Medulla oblongata (tissue), 1 donor: ENCODE measurements around the gene ZNF740.
A peak's percentile ranks its signal among the peaks of the same experiment; 100 is the strongest.
"Not testable (repeated sequence)": the region's sequence is repeated elsewhere in the genome, so short reads cannot be mapped to it uniquely, and the experiment has no call there.

Experiments
- DNase-seq: peaks from one replicate; pipeline ENCODE4 v3.0.0-alpha.2; 2015; ENCODE audit errors: extremely low spot score

The ZNF740 gene

DNA sequence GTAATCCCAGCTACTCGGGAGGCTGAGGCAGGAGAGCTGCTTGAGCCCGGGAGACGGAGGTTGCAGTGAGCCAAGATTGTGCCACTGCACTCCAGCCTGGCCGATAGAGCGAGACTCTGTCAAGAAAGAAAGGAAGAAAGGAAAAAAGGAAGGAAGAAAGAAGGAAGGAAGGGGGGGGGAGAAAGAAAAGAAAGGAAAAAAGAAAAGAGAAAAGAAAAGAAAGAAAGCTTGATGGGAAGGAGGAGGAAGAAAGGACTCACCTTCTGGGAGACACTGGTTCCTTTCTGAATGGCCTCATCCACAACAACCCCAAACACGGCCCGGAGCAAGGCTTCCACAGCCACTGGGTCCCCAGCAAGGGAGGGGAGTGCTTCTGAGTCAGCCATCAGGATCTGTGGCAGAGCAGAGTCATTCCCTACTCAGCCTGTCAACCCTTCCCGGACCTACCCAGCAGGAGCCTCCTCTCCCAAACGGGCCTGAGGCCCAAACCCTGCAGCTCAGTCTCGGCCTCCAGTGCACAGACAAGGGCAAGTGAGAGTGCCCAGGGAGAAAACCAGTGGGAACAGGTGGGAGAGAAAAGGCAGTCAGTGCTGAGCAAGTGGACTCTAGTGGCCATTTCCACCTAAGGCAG is 7.3 kb upstream of the ZNF740 start:
- DNase-seq = no peak

DNA sequence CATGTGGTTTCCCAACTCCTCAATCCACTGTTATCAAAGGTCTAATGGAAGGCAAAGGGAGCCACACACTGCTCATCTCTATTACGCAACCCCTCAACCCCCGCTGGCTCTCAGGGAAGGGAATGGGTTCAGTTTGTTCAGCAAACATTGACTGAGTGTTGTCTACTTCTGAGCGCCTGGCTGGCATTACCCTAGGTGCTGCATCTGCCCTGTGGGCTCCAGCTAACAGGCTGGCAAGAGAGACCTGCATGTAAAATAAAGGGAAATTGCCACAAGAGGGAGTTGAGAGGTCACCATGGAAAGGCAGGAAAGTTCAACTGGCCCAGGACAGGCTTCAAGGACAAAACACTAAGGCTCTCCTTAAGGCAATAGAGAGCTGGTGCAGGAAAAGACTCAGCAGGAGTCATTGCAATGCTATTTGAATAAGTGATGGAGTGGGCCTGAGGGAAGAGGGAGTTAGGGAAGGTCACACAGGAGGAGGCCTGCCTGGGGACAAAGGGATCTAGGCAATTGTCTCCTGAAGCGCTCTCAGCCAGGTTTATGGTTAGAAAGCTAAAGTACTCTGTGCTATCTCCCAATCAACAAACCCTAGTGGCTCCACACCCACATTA is 5.5 kb upstream of the ZNF740 start:
- no peak for DNase-seq

DNA sequence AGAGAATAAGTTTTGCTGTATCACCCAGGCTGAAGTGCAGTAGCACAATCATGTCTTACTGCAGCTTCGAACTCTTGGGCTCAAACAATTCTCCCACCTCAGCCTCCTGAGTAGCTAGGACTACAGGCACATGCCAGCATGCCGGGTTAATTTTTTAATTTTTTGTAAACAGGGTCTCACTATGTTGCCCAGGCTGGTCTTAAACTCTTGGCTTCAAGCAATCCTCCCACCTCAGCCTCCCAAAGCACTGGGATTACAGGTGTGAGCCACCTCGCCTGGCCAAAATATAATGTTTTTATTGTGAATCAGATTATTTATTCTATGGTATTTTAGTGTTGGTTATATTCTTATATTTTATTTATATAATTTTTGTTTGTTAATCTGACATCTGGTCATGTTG is 3.8 kb upstream of the ZNF740 start:
- no peak for DNase-seq

DNA sequence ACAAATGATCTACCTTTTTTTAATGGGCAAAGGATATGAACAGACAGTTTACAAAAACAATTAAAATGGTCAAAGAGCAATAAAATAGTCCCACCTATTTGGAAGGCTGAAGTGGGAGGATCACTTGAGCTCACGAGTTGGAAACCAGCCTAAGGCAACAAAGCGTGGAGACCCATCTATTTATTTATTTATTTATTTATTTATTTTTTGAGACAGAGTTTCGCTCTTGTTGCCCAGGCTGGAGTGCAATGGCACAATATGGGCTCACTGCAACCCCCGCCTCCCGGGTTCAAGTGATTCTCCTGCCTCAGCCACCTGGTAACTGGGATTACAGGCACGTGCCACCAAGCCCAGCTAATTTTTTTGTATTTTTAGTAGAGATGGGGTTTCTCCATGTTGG is 3.1 kb upstream of the ZNF740 start:
- DNase-seq = not testable (repeated sequence)

DNA sequence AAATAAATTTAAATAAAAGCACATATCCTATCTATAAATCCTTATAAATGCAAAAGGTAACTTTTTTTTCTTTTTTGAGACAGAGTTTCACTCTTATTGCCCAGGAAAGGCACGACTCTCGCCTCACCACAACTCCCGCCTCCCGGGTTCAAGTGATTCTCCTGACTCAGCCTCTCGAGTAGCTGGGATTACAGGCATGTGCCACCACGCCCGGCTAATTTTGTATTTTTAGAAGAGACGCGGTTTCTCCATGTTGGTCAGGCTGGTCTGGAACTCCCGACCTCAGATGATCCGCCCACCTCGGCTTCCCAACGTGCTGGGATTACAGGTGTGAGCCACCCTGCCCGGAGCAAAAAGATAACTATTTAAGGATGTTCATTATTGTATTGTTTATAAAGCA is 1.7 kb upstream of the ZNF740 start:
- DNase-seq = not testable (repeated sequence)

DNA sequence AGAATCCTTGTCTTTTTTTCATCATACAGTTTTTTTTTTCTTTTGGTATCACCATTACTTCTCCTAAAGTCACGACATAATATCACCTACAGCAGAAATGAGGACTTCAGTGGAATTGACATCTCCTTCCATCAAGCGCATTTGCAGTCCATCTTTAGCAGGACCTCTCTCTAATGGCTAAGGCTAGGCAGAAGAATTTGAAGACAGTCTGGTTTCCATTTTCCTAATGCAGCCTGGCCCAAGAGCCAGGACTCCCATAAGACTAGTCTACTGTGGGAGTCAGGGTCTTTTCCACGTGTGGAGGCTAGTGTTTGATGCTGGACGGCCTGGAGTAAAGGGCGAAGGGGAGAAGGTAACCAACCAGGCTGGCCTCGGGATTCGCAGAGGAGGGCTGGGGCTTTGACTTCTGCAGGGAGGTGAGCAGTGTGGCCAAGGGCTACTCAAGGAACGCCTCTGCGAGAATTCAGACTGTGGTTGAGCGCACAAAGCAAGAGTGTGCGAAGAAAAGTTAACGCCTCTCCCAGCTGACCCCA is 769 bp upstream of the ZNF740 start:
- no peak for DNase-seq

DNA sequence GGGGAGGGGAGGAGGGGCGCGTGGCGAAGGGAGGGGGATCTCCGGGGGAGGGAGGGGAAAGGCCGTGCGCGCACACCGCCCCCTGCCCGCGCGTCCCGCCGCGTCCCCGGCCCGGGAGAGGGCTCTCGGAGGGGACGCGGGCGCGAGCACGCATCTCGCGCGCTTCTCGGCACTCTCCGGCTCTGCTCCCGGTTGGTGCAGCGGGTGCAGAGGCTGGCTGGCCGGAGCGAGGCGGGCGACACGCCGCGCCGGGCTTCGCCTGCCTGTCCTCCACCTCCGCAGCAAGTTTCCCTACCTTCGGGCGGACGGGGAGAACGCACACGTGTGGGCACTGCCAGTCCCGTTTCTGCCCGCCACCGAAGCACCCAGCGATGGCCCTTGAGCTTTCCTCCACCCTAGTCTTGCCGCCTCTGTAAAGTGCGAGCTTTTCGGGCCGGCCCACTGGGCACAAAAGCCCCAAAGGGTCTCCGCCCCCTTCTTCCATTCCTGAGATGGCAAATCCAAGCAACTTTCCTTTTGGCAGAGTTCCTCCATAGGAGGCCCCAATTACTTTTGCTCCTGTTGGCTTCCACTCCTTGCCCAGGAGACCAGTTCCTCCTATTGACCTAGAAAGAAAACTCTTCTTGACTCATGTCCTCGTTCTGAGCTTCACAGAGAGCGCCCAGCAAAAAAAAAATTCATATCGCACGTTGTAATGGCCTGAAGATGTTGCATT is 566 bp downstream of the ZNF740 start:
- peak; percentile 75 for DNase-seq

DNA sequence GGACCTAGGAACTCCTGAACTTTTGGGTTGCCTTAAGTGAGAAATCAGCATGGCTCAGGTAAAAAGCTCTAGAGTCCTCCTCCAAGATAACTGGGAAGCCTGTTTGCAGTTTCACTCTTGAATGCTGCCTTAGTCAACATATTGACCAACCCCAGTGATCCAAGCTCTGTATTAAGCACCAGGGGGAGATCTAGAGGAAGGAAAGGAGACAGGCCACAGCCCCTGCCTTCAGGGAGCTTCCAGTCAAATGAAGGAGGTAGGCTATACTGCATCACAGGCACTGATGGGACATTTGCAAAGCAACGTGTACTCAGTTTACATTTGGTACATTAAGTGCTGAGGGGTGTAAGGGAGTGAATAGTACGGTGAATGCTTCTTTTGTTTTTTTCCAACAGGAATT is 1.4 kb downstream of the ZNF740 start:
- DNase-seq = no peak

DNA sequence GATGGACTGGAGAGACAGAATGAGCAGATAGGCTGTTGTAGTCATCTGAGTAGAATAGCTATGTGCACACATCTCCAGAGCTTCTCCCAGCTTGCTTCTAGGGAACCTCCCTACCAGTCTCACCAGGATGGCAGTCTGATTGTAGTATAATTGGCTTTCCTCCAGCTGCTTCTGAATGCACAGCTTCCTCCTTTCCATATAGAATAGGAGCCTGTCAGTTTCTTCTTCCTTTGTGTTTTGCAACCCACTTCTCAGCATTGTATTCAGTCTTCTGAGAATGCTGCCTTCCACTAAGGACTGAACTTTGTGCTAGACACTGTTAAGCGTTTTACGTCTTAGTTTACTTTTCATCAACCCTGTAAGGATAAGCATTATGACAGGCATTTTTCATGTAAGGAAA is 2.4 kb downstream of the ZNF740 start:
- no peak for DNase-seq

DNA sequence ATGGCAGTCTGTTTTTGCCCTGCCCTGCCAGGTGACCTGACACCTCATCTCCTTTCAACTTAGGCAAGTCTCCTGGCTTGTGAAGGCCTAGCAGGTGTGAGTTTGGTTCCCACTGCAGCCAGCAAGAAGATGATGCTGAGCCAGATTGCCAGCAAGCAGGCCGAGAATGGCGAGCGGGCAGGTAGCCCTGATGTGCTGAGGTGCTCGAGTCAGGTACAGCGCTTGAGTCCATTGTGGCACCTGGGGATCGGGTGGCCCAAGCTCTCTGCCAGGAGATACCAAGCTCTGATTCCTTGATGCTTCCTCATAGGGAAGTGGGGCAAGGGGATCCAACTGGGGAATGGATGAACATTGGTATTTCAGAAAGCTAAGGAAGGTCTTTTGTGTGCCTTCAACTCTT is 4.3 kb downstream of the ZNF740 start:
- DNase-seq = no peak

DNA sequence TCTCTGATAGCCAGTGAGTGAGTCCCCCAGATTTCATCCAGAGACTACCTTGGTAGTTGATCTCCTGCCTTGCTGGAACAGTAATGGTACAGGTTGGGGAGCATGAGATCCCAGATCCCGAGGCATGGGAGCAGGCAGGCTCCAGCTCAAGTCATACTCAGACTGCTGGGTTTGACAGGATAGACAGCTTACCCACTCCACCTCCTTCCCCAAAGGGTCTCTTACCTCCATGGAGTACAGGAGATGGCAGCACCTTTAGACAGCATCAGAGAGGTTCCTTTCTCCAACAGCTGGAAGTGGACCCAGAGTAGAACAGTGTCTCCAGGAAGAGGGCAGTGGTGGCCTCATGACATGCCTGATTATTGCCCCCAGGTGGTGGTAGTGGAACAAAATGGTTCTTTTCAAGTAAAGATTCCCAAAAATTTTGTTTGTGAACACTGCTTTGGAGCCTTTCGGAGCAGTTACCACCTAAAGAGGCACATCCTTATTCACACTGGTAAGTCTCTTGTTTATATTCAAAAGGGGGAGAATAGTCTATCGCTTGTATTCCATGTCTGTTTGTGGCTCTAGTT is 5.1 kb downstream of the ZNF740 start:
- no peak for DNase-seq

DNA sequence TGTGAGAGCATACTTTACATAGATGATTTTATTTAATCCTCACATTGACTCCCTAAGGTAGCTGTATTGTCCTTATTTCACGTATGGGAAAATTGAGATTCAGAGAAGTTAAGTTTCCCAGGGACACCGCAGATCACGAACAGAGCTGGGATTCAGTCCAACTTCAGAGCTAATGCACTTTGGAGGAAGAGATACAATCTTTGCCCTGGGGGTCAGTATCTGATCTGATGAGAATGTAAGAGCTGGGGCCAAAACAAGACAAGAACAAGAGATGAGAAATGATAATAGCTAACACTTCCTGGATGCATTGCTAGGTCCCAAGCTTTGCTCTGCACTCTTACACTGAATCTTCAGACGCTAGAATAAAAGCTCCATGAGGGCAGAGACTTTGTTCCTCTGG is 6.2 kb downstream of the ZNF740 start:
- DNase-seq = no peak

DNA sequence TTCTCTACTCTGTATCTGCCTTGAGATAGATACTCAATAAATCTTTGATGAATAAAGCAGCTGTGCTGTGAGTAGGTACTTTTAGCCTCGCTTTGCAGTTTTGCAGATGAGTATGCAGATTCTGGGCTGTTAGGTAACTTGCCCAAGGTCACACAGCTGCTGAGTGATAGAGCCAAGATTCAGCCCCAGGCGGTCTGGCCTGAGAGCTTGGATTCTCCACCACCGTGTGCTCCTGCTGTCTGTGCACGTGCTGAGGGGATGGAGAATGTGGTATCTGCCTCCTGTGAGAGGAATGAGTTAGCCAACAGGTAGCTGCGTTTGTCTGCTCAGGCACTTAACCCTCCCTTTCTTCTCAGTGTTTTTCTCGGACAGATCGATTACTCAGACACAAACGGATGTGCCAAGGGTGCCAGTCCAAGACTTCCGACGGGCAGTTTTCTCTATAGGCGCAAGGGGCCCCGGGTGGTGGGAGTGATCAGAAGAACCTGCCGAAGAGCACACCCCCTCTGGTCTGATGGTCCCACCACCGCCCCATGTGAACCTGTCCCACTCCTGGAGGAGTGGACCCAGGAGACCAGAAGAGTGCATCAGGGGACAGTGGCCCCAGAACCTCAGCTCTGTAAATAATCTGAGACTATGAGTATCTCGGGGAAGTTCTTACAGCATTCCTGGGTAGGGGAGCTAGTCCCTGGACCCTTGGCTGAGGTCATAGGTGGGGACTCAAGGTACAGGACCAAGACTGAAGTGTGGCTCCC is 6.8 kb downstream of the ZNF740 start:
- no peak for DNase-seq

DNA sequence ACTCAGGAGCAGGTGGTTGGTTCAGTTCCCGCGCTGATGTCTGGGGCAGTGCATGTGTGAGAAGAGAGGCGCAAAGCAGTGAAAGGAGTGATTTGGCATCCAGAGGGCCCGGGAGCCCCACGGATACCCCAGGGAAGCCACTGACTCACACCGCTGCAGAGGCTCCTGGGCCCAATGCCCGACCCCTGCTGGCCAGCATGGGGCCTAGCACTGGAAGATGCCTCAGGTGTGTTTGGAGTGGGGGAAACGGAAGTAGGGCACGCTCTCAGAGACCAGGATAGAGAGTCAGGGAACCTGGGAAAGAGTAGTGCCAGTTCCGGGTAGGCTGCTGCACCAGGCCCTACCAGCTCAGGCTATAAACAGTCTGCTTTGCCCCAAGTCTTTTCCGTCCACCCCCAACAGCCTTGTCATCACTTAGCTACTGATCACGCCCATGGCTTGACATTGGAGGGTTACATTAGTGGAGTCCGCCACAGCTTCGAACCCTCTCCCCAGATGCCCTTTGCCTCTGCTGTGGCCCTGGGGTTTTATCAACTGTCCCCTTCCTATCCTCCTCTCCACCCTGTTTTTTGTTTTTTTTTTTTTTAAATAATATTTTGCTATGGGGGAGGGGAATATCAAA is 9.7 kb downstream of the ZNF740 start:
- no peak for DNase-seq

DNA sequence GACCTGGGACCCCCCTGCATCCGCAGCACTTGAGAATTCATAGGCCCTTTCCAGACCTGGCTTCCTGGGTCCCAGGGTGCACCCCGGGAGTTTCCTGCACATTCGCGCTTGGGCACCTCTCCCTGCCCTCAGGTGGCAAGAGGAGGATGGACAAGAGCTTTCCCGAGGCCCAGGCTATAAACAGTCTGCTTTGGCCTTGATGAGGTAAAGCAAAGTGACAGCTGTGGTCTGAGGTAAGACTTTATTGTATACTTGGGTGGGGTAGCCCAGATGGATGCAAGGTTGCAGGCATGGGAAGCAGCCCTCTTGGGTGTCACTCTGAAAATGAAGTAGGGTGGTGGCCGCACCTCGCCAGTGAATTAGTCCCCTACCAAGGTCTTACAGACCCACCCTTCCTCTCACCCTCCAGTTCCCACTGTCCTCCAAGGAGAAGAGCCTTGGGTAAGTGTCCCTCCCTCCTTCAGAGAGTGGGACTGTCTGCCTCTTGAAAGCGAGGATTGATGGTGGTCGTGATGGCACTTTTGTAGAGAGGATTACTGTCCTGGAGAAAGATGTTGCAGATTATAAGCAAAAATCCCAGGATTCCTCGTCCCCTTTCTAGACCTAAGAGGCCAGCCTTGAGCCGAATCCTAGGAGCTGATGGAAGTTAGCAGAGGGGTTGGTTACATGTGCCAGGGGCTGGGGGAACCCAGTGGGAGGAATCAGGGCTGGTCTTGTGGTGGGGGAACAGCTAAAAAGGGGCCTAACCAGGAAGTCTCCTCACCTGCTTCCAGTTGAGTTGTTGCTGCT is 10.8 kb downstream of the ZNF740 start:
- DNase-seq = no peak

DNA sequence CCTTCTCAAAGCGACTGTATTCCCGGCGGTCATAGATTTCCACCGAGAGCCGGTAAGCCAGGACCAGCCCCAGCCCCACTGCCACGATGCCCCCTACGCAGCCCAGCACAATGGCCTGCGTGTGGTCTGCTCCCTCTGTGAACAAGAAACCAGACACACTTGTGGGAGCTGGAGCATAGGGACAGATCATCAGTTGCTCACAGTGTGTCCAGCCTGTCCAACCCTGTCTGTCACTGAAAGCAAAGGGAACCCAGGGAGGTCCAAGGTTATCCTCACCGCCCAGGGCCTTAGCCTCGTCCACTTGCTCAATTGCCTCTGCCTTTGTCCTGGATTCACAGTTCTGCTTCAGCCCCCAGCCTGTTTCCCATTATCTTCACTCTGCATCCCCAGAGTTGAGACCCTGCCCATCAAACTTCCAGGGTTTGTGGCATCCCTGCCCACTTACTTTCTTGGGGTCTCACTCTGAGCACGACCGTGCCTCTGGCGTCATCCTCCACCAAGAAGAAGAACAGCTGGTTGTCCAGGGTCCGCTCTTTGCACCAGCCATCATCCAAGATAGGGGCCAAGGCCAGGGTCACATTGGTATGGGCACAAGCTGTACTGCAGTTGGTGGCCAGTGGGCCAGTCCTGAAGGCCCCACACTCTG is 11.5 kb downstream of the ZNF740 start:
- no peak for DNase-seq

DNA sequence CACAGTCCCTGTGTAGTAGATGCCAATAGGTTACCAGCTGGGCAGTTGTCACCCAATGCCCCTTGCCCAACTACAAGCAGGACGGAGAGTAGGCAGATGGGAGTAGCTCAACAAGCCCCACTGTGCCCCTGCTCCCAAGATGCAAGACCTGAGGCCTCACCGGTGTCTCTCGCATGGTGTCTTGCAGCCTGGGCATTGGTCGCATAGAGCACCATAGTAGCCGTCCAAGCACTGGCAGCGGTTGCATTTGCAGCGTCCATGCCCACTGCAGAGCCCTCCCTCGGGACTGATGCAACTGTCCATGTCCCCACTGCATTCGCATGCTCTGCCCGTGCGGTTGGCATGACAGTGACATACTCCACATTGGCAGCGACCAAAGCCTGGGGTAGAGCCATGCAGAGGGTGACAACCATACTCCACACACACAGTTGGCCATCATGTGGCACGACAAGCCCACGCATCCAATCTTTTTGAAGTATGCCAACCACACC is 12.1 kb downstream of the ZNF740 start:
- no peak for DNase-seq

DNA sequence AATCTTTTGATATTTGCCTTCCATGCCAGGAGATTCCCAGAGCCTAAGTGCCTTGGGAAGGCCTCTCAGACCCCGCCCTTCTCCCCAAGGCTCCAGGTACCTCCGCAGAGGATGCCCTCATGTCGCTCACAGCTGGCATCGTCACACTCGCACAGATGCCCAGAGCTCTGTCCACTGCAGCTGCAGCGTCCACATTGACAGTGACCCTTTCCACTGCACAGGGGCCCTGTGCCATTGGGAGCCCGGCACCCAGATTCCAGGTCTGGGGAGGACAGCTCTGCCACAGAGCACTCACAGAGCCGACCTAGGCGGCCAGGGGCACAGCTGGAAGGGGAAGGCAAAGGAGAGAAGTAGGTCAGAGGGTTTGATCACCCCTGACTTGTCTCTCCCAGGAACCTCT is 12.5 kb downstream of the ZNF740 start:
- DNase-seq = no peak

DNA sequence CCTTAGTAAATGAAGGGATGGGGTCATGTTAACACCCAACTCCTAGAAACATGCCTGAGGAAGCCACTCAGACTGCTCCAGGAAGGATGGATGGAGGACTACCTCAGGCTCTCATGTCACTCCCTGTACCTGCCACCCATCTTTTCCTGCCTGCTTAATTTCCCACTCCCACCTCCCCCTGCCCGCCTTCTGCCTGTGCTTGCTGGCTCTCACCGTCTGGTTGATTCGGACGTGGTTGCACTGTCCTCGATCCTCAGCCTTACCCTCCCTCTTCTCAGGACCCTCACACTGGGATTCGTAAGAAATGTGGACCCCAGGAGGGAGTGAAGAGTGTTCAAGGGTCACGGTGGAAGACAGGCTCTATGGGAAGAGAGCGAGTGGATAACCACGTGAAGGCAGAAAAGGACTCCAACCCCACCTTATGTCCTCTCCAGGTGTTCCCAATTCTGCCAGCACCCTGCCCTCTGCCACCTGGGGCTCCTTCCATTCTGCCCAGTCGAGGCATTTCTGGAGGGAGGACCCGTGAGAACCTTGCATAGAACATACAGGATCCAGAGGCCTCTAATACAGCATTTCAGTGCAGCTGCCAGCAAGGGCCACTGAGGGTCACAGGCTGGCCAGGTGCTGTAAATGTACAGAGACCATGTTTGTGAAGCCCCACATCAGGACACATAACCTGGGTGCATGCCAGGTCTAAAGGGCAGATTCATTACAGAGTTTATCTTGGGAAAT is 13.6 kb downstream of the ZNF740 start:
- DNase-seq = no peak
